Stimulated activated CD4-positive, alpha-beta T cell treated with anti-CD3 and anti-CD28 coated beads, Interleukin-2, amount 100 ng/mL, for 4 hours (primary cell): ENCODE measurements around the gene DHRS3.
"Not testable (repeated sequence)": the region's sequence is repeated elsewhere in the genome, so short reads cannot be mapped to it uniquely, and the experiment has no call there.

Experiments used
- DNase-seq: peaks from one replicate; pipeline ENCODE4 v3.0.0-alpha.2; 2020; ENCODE audit warnings: low read depth

DHRS3 gene

GRCh38 chr1:12539705-12540579 lies 78.1 kb downstream of the DHRS3 start:
- no peak for DNase-seq

GRCh38 chr1:12539320-12539704 lies 78.7 kb downstream of the DHRS3 start:
- no peak for DNase-seq

GRCh38 chr1:12538536-12538935 lies 79.5 kb downstream of the DHRS3 start:
- DNase-seq = not testable (repeated sequence)

GRCh38 chr1:12537906-12538461 lies 80.0 kb downstream of the DHRS3 start:
- no peak for DNase-seq

GRCh38 chr1:12537294-12537693 lies 80.7 kb downstream of the DHRS3 start:
- DNase-seq = no peak

GRCh38 chr1:12536023-12536639 lies 81.9 kb downstream of the DHRS3 start:
- DNase-seq = no peak

GRCh38 chr1:12532405-12533315 lies 85.3 kb downstream of the DHRS3 start:
- DNase-seq = no peak

GRCh38 chr1:12531179-12531499 lies 86.9 kb downstream of the DHRS3 start:
- DNase-seq = no peak

- DNase-seq = no peak
Observed at GRCh38 chr1:12530462-12531178, 87.4 kb downstream of the DHRS3 start.

GRCh38 chr1:12529640-12530174 lies 88.3 kb downstream of the DHRS3 start:
- DNase-seq = no peak

GRCh38 chr1:12528021-12528852 lies 89.8 kb downstream of the DHRS3 start:
- DNase-seq = no peak

- DNase-seq = no peak
Observed at GRCh38 chr1:12527564-12527963, 90.4 kb downstream of the DHRS3 start.

- DNase-seq = no peak
Observed at GRCh38 chr1:12525311-12526181, 92.5 kb downstream of the DHRS3 start.

GRCh38 chr1:12524266-12524665 lies 93.7 kb downstream of the DHRS3 start:
- no peak for DNase-seq

- not testable (repeated sequence) for DNase-seq
Observed at GRCh38 chr1:12522780-12523179, 95.2 kb downstream of the DHRS3 start.

GRCh38 chr1:12521096-12521495 lies 96.9 kb downstream of the DHRS3 start:
- DNase-seq = no peak

- DNase-seq = no peak
Observed at GRCh38 chr1:12519693-12520364, 98.2 kb downstream of the DHRS3 start.

- no peak for DNase-seq
Observed at GRCh38 chr1:12518931-12519692, 98.9 kb downstream of the DHRS3 start.
